ENCODE measurements around the gene PIEZO1. TPM values are rescaled to one million over a fixed set of nuclear protein-coding genes. Genes with fewer than 3 reads are reported as not detected.

Gene PIEZO1
- total RNA-seq, 4 donors from 2014 or later = 196 to 281 (median 206) TPM

DNA sequence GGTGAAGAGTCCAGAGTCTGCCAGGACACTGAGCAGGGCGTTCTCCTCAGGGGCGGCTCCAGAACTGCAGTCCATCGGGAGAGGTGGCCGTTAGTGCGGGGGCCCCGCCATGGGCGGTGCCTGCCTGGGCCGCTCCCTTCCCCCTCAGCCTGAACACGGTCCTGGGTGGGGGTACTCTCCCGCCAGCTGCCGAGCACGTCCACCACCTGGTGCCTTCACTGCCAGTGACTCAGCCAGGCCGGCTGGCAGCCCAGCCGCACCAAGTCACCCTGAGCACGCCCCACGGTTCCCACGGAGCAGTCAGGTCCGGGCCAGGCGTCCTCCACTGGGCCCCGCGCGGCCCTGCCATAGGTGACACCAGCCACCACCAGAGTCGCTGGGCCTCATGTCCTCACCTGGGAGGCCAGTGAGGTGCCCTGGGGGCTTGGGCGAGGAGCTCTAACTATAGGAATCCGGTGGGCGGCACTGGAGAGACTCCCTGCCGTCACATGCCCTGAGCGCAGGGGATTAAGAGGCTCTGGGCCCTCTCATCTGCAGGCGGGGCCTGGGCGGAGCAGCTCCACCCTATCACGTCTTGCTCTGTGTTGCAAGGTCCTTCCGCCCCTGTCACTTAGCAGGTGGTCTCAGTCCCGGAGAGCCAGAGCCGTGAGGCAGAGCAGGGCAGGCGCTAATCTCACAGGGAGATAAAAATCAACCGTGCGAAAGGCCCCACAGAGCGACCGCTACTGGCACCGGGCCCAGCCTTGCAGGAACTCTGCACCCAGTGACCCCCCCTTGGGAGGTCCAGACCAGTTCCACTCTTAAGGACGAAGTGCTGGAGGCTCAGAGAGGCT lies 14.3 kb downstream of the PIEZO1 start:
- no peak for DNase-seq (ENCODE audit: low spot score in 2 of 2)
- 26 to 49% methylated on average over 13 to 36 of the region's 41 CpGs for WGBS, 2 donors
- intact Hi-C loops (cut with DNase I; ENCODE audit: low total_unique reads) = no loop called here
- no peak overlapping the region for H3K4me3 ChIP-seq (ENCODE audit: low read depth, poor library complexity, severe bottlenecking)
- TF ChIP-seq POLR2A (IDR thresholded peaks at IDR 0.05) = no peak
- TF ChIP-seq, protein P1, sequence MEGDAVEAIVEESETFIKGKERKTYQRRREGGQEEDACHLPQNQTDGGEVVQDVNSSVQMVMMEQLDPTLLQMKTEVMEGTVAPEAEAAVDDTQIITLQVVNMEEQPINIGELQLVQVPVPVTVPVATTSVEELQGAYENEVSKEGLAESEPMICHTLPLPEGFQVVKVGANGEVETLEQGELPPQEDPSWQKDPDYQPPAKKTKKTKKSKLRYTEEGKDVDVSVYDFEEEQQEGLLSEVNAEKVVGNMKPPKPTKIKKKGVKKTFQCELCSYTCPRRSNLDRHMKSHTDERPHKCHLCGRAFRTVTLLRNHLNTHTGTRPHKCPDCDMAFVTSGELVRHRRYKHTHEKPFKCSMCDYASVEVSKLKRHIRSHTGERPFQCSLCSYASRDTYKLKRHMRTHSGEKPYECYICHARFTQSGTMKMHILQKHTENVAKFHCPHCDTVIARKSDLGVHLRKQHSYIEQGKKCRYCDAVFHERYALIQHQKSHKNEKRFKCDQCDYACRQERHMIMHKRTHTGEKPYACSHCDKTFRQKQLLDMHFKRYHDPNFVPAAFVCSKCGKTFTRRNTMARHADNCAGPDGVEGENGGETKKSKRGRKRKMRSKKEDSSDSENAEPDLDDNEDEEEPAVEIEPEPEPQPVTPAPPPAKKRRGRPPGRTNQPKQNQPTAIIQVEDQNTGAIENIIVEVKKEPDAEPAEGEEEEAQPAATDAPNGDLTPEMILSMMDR (IDR thresholded peaks at IDR 0.05) = no peak

DNA sequence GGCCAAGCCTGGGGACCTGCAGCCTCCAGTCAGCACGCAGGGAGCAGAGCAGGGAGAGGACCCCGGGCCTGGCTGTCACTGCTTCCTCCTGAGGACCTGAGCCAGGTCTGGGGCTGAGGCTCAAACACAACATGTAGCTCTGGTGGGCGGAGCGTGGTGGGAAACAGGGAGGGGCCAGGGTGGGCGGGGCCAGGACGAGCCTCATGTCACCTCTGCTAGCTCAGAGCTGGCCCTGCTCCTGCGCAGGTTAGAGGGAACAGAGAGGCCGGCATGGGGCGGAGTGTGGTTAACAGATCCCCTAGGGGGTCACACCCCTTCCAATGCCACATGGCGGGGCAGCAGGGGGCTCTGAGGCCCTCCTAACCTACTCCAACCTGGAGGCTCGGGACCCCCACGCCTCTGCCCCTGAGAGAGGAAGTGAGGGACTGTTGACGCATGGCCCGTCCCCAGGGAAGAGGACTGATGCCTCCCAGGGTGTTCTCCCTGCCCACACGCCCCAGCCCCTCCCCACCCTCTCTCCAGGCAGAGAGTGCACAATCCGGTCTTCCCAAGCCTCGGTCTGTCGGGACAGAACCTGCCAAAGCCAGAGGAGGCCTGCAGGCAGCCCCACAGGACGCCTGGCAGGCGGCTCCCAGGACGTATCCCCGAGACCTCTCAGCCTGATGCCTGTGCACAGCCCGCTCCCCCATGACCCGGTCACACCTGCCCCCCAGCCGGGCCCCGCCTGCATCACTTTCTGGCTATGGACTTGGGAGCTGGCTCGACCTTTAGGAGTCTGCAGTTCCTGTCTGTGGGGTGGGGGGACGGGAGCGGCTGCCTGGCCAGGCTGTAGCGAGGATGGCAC lies 15.2 kb downstream of the PIEZO1 start:
- DNase-seq (ENCODE audit: low spot score in 2 of 2) = no peak
- intact Hi-C loops (cut with DNase I; ENCODE audit: low total_unique reads) = no loop called here
- H3K4me3 ChIP-seq (ENCODE audit: low read depth, poor library complexity, severe bottlenecking) = no peak overlapping the region
- TF ChIP-seq, protein P1 (IDR thresholded peaks at IDR 0.05) = no peak
- no peak for TF ChIP-seq POLR2A (IDR thresholded peaks at IDR 0.05)
- WGBS, 2 donors = 24 to 40% methylated on average over 14 to 30 of the region's 30 CpGs

DNA sequence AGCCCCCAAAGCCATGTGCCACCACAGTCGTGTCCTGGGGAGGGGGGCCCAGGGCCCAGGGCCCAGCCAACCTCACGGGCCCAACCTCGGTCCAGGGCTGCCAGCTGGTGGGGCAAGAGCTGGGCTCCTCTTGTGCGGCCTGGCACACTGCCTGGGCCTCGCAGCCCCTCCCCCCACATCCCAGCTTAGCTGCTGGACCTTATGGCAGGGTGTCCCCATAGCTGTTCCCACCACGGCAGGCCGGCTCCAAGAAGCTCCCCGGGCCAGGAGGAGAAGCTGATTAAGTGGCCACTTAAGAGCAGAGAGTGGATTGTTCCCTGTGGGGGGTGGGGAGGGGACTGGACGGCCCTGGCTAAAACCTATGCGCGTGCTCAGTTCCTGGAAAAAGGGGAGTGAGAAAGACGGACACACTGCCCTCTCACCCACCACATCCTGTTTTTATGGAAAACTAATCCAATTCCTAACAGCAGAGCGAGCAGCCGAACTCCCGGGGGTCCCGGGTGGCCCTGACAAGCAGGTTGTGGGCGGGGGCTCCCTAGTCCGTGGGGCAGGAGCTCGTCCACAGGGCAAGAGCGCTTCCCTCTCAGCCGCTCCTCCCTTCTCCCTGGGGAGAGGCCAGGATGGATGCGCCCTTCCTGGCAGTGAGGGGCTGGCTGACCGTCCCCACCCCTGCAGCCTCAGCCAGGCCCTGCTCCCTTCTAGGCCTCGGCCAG lies 16.8 kb downstream of the PIEZO1 start:
- no peak for DNase-seq (ENCODE audit: low spot score in 2 of 2)
- intact Hi-C loops (cut with DNase I; ENCODE audit: low total_unique reads) = no loop called here

DNA sequence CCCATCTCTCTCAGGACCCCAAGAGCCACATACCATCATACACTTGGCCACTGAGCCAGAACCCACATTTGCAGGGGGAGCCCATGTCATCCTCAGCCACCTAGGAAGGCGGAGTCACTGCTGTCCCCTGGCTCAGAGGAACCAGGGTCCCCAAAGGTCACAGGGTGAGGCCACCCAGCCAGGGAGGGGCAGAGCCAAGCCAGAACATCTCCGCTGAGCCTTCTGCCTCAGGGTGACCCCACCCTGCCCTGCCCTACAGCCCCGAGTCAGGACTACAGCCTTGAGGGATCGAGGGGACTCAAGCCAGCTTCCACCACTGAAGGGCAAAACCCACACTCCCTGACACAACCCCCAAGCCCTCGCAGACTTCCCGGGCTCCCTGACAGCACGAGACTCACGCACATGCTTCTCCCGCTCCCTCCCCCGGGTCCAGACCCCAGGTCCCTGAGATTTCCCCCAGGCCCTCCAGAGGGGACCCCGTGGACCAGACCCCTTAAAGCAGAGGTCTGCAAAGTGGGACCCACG lies 17.4 kb downstream of the PIEZO1 start:
- DNase-seq (ENCODE audit: low spot score in 2 of 2) = no peak
- WGBS, 2 donors = 67 to 97% methylated on average over 6 to 11 of the region's 12 CpGs
- no peak overlapping the region for H3K4me3 ChIP-seq (ENCODE audit: low read depth, poor library complexity, severe bottlenecking)
- TF ChIP-seq POLR2A (IDR thresholded peaks at IDR 0.05) = no peak
- TF ChIP-seq, protein P1 (IDR thresholded peaks at IDR 0.05) = no peak
- intact Hi-C loops (cut with DNase I; ENCODE audit: low total_unique reads) = no loop called here

More for the DNA sequence above, 16.8 kb downstream of the PIEZO1 start:
- no peak overlapping the region for H3K4me3 ChIP-seq (ENCODE audit: low read depth, poor library complexity, severe bottlenecking)
- WGBS, 2 donors = 41 to 51% methylated on average over 15 to 18 of the region's 24 CpGs
- TF ChIP-seq POLR2A (IDR thresholded peaks at IDR 0.05) = no peak
- TF ChIP-seq, protein P1 (IDR thresholded peaks at IDR 0.05) = no peak

DNA sequence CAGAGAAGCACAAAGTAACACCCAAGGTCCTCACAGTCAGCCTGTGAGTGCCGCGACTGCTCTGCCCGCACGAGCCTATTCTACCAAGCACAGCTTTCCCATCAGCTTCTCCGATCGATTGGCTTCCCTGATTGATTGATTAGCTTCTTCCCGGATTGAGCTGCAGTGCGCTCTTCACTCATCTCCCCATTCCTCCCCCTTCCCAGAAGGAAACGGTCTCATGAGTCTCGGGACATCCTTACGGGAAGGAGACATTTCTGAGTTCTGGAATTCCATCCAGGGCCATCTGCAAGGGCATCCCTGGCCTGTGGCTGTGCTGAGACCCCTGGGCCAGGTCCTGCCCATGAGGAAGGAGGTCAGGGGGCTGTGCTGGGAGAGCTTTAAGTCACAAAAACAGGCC lies 18.0 kb downstream of the PIEZO1 start:
- 76 to 78% methylated on average over 11 of the region's 11 CpGs for WGBS, 2 donors
- H3K4me3 ChIP-seq (ENCODE audit: low read depth, poor library complexity, severe bottlenecking) = no peak overlapping the region
- no peak for TF ChIP-seq POLR2A (IDR thresholded peaks at IDR 0.05)
- TF ChIP-seq, protein P1 (IDR thresholded peaks at IDR 0.05) = no peak
- DNase-seq (ENCODE audit: low spot score in 2 of 2) = no peak
- intact Hi-C loops (cut with DNase I; ENCODE audit: low total_unique reads) = no loop called here

Data from lower leg skin (tissue), 4 donors.